Spleen (tissue), 7 donors: ENCODE results near the gene SIPA1.

Source experiments
- POLR2A ChIP-seq, 3 donors: fragments of 450-650 bp; IDR thresholded peaks; one replicate each; pipeline ENCODE4 v1.5.1; 2017; ENCODE audit warnings: antibody characterized with exemption in 3 of 3, mild to moderate bottlenecking in 1 of 3
- POLR2AphosphoS5 ChIP-seq, 3 donors: sonication (generic); formaldehyde crosslinking; IDR thresholded peaks; one replicate each; pipeline ENCODE4 v1.5.1; 2017; ENCODE audit warnings: antibody characterized with exemption in 3 of 3
- TF ChIP-seq, protein P1 (sequence below), 11 experiments: fragments of 200-600 bp in 7 of 11; fragments of 450-650 bp in 4 of 11; sonication (generic) in 4 of 11; IDR thresholded peaks in 8 of 11; conservative IDR thresholded peaks in 3 of 11; 1 replicate in 7 of 11; 2 replicates in 4 of 11; pipeline versions ENCODE4 v1.4.0 to v1.8.0; 2016 to 2021; ENCODE audit warnings: antibody characterized with exemption in 11 of 11, inconsistent platforms in 4 of 11, mild to moderate bottlenecking in 1 of 11
- donor health status: DM: no; HTN: no; CAD: no; lungs with moderate emphysema.
- donor health status: DM: no; HTN: no; CAD: no.
- donor health status: DM: no; HTN: no; CAD: no.

DNA sequence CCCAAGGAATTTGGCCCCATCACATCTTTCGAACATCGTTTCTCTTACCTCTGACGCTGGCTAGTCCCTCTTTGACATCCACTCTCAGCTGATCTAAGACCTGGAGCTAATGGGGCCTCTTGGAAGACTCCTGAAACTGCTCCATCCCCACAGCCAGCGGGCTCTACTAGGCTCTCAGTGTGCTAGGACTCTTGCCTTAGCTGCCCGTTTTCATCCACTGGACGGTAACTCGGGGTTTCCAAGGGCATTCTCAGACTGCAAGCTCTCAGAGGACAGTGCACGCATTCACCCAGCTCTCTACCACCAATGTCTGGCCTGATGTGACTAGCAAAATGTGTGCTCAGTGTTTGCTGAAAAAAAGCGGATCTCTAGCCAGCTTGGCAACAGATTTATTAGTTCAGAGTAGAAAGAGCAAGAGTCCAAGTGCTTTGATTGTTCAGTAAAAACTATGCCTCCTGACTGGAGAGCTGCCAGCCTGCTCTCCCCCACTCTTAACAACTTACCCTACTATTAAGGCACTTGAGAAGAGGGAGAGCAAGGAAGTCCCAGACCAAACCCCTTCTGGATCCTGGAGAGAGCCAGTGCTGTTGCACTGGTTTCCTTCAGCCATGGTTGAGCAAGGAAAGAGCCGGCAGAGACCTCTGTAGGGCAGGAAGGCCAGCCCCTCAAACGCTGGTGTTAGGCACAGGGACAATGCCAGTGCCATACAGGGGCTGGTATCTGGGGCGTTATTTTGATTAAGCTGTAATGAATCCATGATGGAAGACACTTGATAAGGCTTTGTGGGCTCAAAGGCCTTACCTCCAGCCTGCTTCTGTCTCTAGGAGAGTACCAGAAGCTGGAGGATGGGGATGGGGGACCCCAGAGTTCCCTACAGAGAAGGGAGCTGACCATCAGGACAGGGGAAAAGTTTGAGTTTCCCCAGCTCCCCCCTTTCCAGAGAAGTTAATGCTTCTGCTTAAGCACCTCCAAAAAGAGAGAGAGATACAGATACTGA lies 15.6 kb downstream of the SIPA1 start:
- TF ChIP-seq POLR2A (IDR thresholded peaks at IDR 0.05), result no peak
- TF ChIP-seq, protein P1, sequence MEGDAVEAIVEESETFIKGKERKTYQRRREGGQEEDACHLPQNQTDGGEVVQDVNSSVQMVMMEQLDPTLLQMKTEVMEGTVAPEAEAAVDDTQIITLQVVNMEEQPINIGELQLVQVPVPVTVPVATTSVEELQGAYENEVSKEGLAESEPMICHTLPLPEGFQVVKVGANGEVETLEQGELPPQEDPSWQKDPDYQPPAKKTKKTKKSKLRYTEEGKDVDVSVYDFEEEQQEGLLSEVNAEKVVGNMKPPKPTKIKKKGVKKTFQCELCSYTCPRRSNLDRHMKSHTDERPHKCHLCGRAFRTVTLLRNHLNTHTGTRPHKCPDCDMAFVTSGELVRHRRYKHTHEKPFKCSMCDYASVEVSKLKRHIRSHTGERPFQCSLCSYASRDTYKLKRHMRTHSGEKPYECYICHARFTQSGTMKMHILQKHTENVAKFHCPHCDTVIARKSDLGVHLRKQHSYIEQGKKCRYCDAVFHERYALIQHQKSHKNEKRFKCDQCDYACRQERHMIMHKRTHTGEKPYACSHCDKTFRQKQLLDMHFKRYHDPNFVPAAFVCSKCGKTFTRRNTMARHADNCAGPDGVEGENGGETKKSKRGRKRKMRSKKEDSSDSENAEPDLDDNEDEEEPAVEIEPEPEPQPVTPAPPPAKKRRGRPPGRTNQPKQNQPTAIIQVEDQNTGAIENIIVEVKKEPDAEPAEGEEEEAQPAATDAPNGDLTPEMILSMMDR (IDR thresholded peaks at IDR 0.05 in 8 of 11, conservative IDR thresholded peaks at IDR 0.05 in 3 of 11), result no peak
- TF ChIP-seq POLR2AphosphoS5 (IDR thresholded peaks at IDR 0.05), result peak in 1 of 3 donors; percentile 3
